GM21528 (cell line): ENCODE measurements around the gene SIRPB2.
"Not testable (repeated sequence)": the region's sequence is repeated elsewhere in the genome, so short reads cannot be mapped to it uniquely, and the experiment has no call there.

ENCODE experiments used
- ATAC-seq: cut with Tn5 transposase; IDR thresholded peaks from one replicate; pipeline ENCODE4 v1.9.1; 2021; ENCODE audit warnings: mild to moderate bottlenecking, moderate library complexity; ENCODE audit not compliant: unreplicated experiment, low FRiP score

SIRPB2 gene

GRCh38 chr20:1500496-1500895 is 9.3 kb upstream of the SIRPB2 start:
- no peak for ATAC-seq

- ATAC-seq, result no peak
These were observed 8.6 kb upstream of the SIRPB2 start for GRCh38 chr20:1499528-1500420.

- ATAC-seq, result not testable (repeated sequence)
These were observed 6.2 kb upstream of the SIRPB2 start for GRCh38 chr20:1497371-1497770.

GRCh38 chr20:1496930-1497329 is 5.7 kb upstream of the SIRPB2 start:
- no peak for ATAC-seq

GRCh38 chr20:1494436-1494835 is 3.2 kb upstream of the SIRPB2 start:
- ATAC-seq, result no peak

GRCh38 chr20:1493536-1493935 is 2.3 kb upstream of the SIRPB2 start:
- ATAC-seq, result no peak

GRCh38 chr20:1491860-1492642 is 831 bp upstream of the SIRPB2 start:
- ATAC-seq, result no peak

GRCh38 chr20:1490643-1491195 is 501 bp downstream of the SIRPB2 start:
- ATAC-seq, result no peak

GRCh38 chr20:1489764-1490436 is 1.3 kb downstream of the SIRPB2 start:
- ATAC-seq, result no peak

- no peak for ATAC-seq
These were observed 1.9 kb downstream of the SIRPB2 start for GRCh38 chr20:1489325-1489724.

GRCh38 chr20:1486566-1486965 is 4.7 kb downstream of the SIRPB2 start:
- ATAC-seq, result no peak

GRCh38 chr20:1484438-1485116 is 6.6 kb downstream of the SIRPB2 start:
- ATAC-seq, result no peak

- no peak for ATAC-seq
These were observed 11.2 kb downstream of the SIRPB2 start for GRCh38 chr20:1479831-1480595.

- ATAC-seq, result no peak
These were observed 12.7 kb downstream of the SIRPB2 start for GRCh38 chr20:1478566-1478965.

- no peak for ATAC-seq
These were observed 13.2 kb downstream of the SIRPB2 start for GRCh38 chr20:1477896-1478490.

GRCh38 chr20:1474817-1475603 is 16.2 kb downstream of the SIRPB2 start:
- ATAC-seq, result no peak

GRCh38 chr20:1474325-1474724 is 16.9 kb downstream of the SIRPB2 start:
- ATAC-seq, result no peak
